ENCODE data around the gene CACNA1D.

CACNA1D gene

GRCh38 chr3:53498806-53499641, 4.6 kb downstream of the CACNA1D start:
- H3K27me3 ChIP-seq (ENCODE audit: control insufficient read depth in 3 of 3, insufficient read depth in 3 of 3, low read depth in 1 of 3, low read length in 3 of 3): peaks cover 6 to 26% (median 9%) of the 10 kb centered on the region in 3 experiments
- no peak overlapping the region for H2AK5ac ChIP-seq (ENCODE audit: low read depth, low read length)
- no peak for DNase-seq (ENCODE audit: low spot score)
- no peak overlapping the region for H4K8ac ChIP-seq (ENCODE audit: low read depth, low read length)
- no peak overlapping the region for H2BK5ac ChIP-seq (ENCODE audit: low read length)
- H3K9me3 ChIP-seq (replicated peaks in 1 of 2; ENCODE audit: control insufficient read depth in 2 of 2, insufficient read depth in 1 of 2, low read depth in 1 of 2, low read length in 2 of 2): no peaks in the 10 kb centered on the region
- no peak overlapping the region for H3K27ac ChIP-seq (replicated peaks; ENCODE audit: low read length)
- WGBS, 2 donors (ENCODE audit: extremely low coverage in 2 of 2, insufficient read length in 2 of 2, insufficient replicate concordance in 1 of 2): no CpG with 5 or more reads among the region's 8 CpGs
- no peak overlapping the region for H2BK12ac ChIP-seq (ENCODE audit: low read length)
- H3K79me1 ChIP-seq (ENCODE audit: low read depth, low read length): no peaks in the 10 kb centered on the region
- no peak overlapping the region for H2BK15ac ChIP-seq (ENCODE audit: low read length)
- no peak overlapping the region for H4K91ac ChIP-seq (ENCODE audit: low read depth, low read length, poor library complexity)
- H3K36me3 ChIP-seq (replicated peaks in 1 of 2; ENCODE audit: control insufficient read depth in 2 of 2, insufficient read depth in 2 of 2, low read length in 2 of 2): no peaks in the 10 kb centered on the region
- no peak overlapping the region for H3K23ac ChIP-seq (ENCODE audit: low read depth, low read length, poor library complexity)
- peak overlapping the region; percentile 6 for H2AFZ ChIP-seq (ENCODE audit: low read length)
- no peak overlapping the region for H3K4ac ChIP-seq (ENCODE audit: low read length)
- H3K4me2 ChIP-seq (ENCODE audit: insufficient read depth, low read length, poor library complexity, severe bottlenecking): no peak overlapping the region
- no peak overlapping the region for H3K18ac ChIP-seq (ENCODE audit: low read length)
- H3K9ac ChIP-seq (ENCODE audit: low read depth, low read length, poor library complexity): no peak overlapping the region
- H3K4me1 ChIP-seq (ENCODE audit: control insufficient read depth in 2 of 2, insufficient read depth in 1 of 2, low read depth in 1 of 2, low read length in 2 of 2): peaks cover 14 to 63% of the 10 kb centered on the region in 2 donors
- H3K4me3 ChIP-seq (ENCODE audit: low read length in 2 of 2): no peak overlapping the region
- no peak overlapping the region for H2BK120ac ChIP-seq (ENCODE audit: low read depth, low read length)
- H3K14ac ChIP-seq (ENCODE audit: low read length): no peak overlapping the region

- H3K4me3 ChIP-seq (ENCODE audit: low read length in 2 of 2): no peak overlapping the region
- no peak overlapping the region for H3K18ac ChIP-seq (ENCODE audit: low read length)
- no peak overlapping the region for H3K4ac ChIP-seq (ENCODE audit: low read length)
- no peak overlapping the region for H2BK15ac ChIP-seq (ENCODE audit: low read length)
- H2BK5ac ChIP-seq (ENCODE audit: low read length): no peak overlapping the region
- H3K36me3 ChIP-seq (replicated peaks in 1 of 2; ENCODE audit: control insufficient read depth in 2 of 2, insufficient read depth in 2 of 2, low read length in 2 of 2): no peaks in the 10 kb centered on the region
- no peak overlapping the region for H3K14ac ChIP-seq (ENCODE audit: low read length)
- H2BK12ac ChIP-seq (ENCODE audit: low read length): no peak overlapping the region
- no peak overlapping the region for H2BK120ac ChIP-seq (ENCODE audit: low read depth, low read length)
- H3K4me1 ChIP-seq (ENCODE audit: control insufficient read depth in 2 of 2, insufficient read depth in 1 of 2, low read depth in 1 of 2, low read length in 2 of 2): peaks cover 11 to 62% of the 10 kb centered on the region in 2 donors
- H2AK5ac ChIP-seq (ENCODE audit: low read depth, low read length): no peak overlapping the region
- no CpG with 5 or more reads among the region's 7 CpGs for WGBS, 2 donors (ENCODE audit: extremely low coverage in 2 of 2, insufficient read length in 2 of 2, insufficient replicate concordance in 1 of 2)
- no peak overlapping the region for H3K4me2 ChIP-seq (ENCODE audit: insufficient read depth, low read length, poor library complexity, severe bottlenecking)
- H3K9me3 ChIP-seq (replicated peaks in 1 of 2; ENCODE audit: control insufficient read depth in 2 of 2, insufficient read depth in 1 of 2, low read depth in 1 of 2, low read length in 2 of 2): no peaks in the 10 kb centered on the region
- H3K23ac ChIP-seq (ENCODE audit: low read depth, low read length, poor library complexity): no peak overlapping the region
- no peak overlapping the region for H4K8ac ChIP-seq (ENCODE audit: low read depth, low read length)
- H3K27ac ChIP-seq (replicated peaks; ENCODE audit: low read length): no peak overlapping the region
- H2AFZ ChIP-seq (ENCODE audit: low read length): no peak overlapping the region
- no peak overlapping the region for H3K9ac ChIP-seq (ENCODE audit: low read depth, low read length, poor library complexity)
- H3K79me1 ChIP-seq (ENCODE audit: low read depth, low read length): no peaks in the 10 kb centered on the region
- DNase-seq (ENCODE audit: low spot score): no peak
- peaks cover under 1 to 19% (median 5%) of the 10 kb centered on the region in 3 experiments for H3K27me3 ChIP-seq (ENCODE audit: control insufficient read depth in 3 of 3, insufficient read depth in 3 of 3, low read depth in 1 of 3, low read length in 3 of 3)
- no peak overlapping the region for H4K91ac ChIP-seq (ENCODE audit: low read depth, low read length, poor library complexity)
These were observed 5.9 kb downstream of the CACNA1D start for GRCh38 chr3:53500165-53500777.

- no peaks in the 10 kb centered on the region for H3K79me1 ChIP-seq (ENCODE audit: low read depth, low read length)
- H3K36me3 ChIP-seq (replicated peaks in 1 of 2; ENCODE audit: control insufficient read depth in 2 of 2, insufficient read depth in 2 of 2, low read length in 2 of 2): no peaks in the 10 kb centered on the region
- DNase-seq (ENCODE audit: low spot score): no peak
- H2BK5ac ChIP-seq (ENCODE audit: low read length): no peak overlapping the region
- WGBS, 2 donors (ENCODE audit: extremely low coverage in 2 of 2, insufficient read length in 2 of 2, insufficient replicate concordance in 1 of 2): no CpG with 5 or more reads among the region's 8 CpGs
- H2BK12ac ChIP-seq (ENCODE audit: low read length): no peak overlapping the region
- H2BK120ac ChIP-seq (ENCODE audit: low read depth, low read length): no peak overlapping the region
- no peak overlapping the region for H2AK5ac ChIP-seq (ENCODE audit: low read depth, low read length)
- H2BK15ac ChIP-seq (ENCODE audit: low read length): no peak overlapping the region
- peaks cover 6 to 54% of the 10 kb centered on the region in 2 donors for H3K4me1 ChIP-seq (ENCODE audit: control insufficient read depth in 2 of 2, insufficient read depth in 1 of 2, low read depth in 1 of 2, low read length in 2 of 2)
- H4K91ac ChIP-seq (ENCODE audit: low read depth, low read length, poor library complexity): no peak overlapping the region
- H4K8ac ChIP-seq (ENCODE audit: low read depth, low read length): no peak overlapping the region
- no peak overlapping the region for H3K4ac ChIP-seq (ENCODE audit: low read length)
- H3K18ac ChIP-seq (ENCODE audit: low read length): no peak overlapping the region
- no peak overlapping the region for H3K4me3 ChIP-seq (ENCODE audit: low read length in 2 of 2)
- H3K27ac ChIP-seq (replicated peaks; ENCODE audit: low read length): no peak overlapping the region
- H3K4me2 ChIP-seq (ENCODE audit: insufficient read depth, low read length, poor library complexity, severe bottlenecking): no peak overlapping the region
- no peak overlapping the region for H3K23ac ChIP-seq (ENCODE audit: low read depth, low read length, poor library complexity)
- peaks cover 0 to 11% (median under 1%) of the 10 kb centered on the region in 3 experiments for H3K27me3 ChIP-seq (ENCODE audit: control insufficient read depth in 3 of 3, insufficient read depth in 3 of 3, low read depth in 1 of 3, low read length in 3 of 3)
- H3K9me3 ChIP-seq (replicated peaks in 1 of 2; ENCODE audit: control insufficient read depth in 2 of 2, insufficient read depth in 1 of 2, low read depth in 1 of 2, low read length in 2 of 2): no peaks in the 10 kb centered on the region
- no peak overlapping the region for H3K9ac ChIP-seq (ENCODE audit: low read depth, low read length, poor library complexity)
- peak overlapping the region; percentile 52 for H2AFZ ChIP-seq (ENCODE audit: low read length)
- H3K14ac ChIP-seq (ENCODE audit: low read length): no peak overlapping the region
These were observed 6.8 kb downstream of the CACNA1D start for GRCh38 chr3:53501178-53501577.

DNA sequence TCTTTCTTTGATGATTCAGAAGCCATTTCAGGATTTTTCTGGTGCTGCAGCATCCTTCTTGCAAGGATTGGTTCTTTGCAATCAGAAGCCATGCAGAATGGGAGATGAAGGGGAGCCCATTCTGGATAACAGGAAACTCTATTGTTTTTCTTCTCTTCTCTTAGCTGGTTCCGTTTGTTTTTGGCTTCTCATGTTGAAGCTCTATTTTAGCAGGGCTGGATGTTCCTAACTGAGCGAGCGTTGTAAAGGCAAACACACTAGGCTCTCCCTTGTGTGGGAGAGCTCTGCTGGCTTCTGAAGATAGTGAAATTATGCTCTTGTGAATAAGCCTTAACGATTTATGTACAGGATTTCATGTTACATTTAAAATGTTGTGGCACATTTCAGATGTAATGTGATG, 8.3 kb downstream of the CACNA1D start:
- Histone ChIP-seq H3K79me1 (ENCODE audit: low read depth, low read length) (no peaks in the 10 kb centered on the region), H3K36me3 (replicated peaks in 1 of 2; ENCODE audit: control insufficient read depth in 2 of 2, insufficient read depth in 2 of 2, low read length in 2 of 2) (no peaks in the 10 kb centered on the region)
- no CpG with 5 or more reads among the region's 4 CpGs for WGBS, 2 donors (ENCODE audit: extremely low coverage in 2 of 2, insufficient read length in 2 of 2, insufficient replicate concordance in 1 of 2)

More for the DNA sequence above, 8.3 kb downstream of the CACNA1D start:
- Histone ChIP-seq H3K4me1 (ENCODE audit: control insufficient read depth in 2 of 2, insufficient read depth in 1 of 2, low read depth in 1 of 2, low read length in 2 of 2) (peaks cover 6 to 43% of the 10 kb centered on the region in 2 donors), H2BK12ac (ENCODE audit: low read length) (no peak overlapping the region), H2AFZ (ENCODE audit: low read length) (no peak overlapping the region), H3K4ac (ENCODE audit: low read length) (no peak overlapping the region), H3K4me3 (ENCODE audit: low read length in 2 of 2) (no peak overlapping the region), H3K14ac (ENCODE audit: low read length) (no peak overlapping the region), H3K9me3 (replicated peaks in 1 of 2; ENCODE audit: control insufficient read depth in 2 of 2, insufficient read depth in 1 of 2, low read depth in 1 of 2, low read length in 2 of 2) (no peaks in the 10 kb centered on the region), H3K9ac (ENCODE audit: low read depth, low read length, poor library complexity) (no peak overlapping the region), H3K27me3 (ENCODE audit: control insufficient read depth in 3 of 3, insufficient read depth in 3 of 3, low read depth in 1 of 3, low read length in 3 of 3) (peaks cover 0 to 2% (median 0%) of the 10 kb centered on the region in 3 experiments), H4K91ac (ENCODE audit: low read depth, low read length, poor library complexity) (no peak overlapping the region), H2AK5ac (ENCODE audit: low read depth, low read length) (no peak overlapping the region), H3K18ac (ENCODE audit: low read length) (no peak overlapping the region), H3K4me2 (ENCODE audit: insufficient read depth, low read length, poor library complexity, severe bottlenecking) (no peak overlapping the region), H2BK5ac (ENCODE audit: low read length) (no peak overlapping the region), H4K8ac (ENCODE audit: low read depth, low read length) (no peak overlapping the region), H3K27ac (replicated peaks; ENCODE audit: low read length) (no peak overlapping the region), H3K23ac (ENCODE audit: low read depth, low read length, poor library complexity) (no peak overlapping the region), H2BK120ac (ENCODE audit: low read depth, low read length) (no peak overlapping the region), H2BK15ac (ENCODE audit: low read length) (no peak overlapping the region)
- no peak for DNase-seq (ENCODE audit: low spot score)

Data from neuronal stem cell (in vitro differentiated cells).